HG02798 (cell line): ENCODE results near the gene MMEL1.

Experiments used
- ATAC-seq: cut with Tn5 transposase; IDR thresholded peaks from one replicate; pipeline ENCODE4 v1.9.1; 2021; ENCODE audit warnings: mild to moderate bottlenecking; ENCODE audit not compliant: unreplicated experiment, poor library complexity

MMEL1 gene

DNA sequence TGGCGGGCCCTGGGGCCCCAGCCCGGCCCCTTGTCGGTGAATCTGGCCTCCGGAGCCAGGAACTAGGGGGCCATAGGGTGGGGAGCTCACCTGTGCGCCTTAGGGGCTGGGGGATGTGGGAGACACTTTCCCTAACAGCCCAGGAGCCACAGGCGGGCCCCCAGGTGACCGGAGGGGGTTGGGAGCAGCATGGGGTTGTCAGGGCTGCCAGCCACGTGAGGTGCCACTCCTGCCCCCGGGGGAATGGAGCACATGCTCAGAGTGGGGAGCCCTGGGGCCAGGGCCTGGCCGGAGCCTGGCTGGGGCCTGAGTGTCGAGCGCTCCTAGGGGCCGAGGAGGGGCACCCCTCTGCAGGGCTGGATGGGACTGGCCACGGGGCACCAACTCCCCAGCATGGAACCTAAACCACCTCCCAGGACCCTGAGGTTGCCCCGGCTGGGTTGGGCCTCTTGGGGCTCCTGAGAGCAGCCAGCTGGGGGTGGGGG lies 26.4 kb downstream of the MMEL1 start:
- no peak for ATAC-seq

DNA sequence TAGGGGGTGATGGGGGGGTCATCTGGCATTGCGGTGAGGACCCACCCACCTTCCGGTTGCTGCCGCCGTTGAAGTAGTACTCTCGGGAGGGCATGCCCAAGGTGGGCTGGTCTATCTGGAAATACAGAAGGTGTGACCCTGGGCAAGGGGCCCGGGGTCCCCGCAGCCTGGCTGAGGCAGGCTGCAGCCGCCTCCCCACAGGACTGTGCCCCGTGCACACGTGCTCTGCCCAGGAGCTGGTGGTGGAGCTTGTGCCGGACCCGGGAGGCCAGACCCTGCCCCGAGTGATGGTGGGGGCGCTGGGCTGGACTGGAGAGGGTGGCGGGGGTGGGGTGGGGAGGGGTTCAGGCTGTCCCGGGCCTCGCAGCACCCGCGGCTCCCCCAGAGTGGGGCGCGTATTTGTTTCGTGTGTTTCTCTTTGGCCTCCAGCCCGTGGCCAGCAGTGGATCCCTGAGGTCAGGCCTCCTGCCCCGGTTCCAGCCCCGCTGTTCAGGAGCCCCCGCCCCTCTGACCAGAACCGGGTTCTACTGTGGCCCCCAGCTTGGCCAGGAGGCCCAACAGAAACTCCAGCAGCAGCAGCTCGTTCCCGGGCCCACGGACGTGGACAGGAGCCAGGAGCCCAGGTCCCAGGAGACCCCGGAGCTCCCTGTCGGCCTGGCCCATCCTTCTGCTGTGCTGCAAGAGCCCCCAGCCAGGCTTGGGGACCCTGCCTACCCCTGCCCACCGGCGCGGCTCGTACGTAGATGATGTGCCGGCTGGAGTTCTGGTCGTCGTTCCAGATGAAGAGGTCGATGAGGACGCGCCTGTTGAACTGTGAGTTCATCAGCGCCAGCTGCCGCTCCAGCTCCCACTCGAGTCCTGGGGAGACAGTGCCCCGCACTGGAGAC lies 27.1 kb downstream of the MMEL1 start:
- no peak for ATAC-seq

DNA sequence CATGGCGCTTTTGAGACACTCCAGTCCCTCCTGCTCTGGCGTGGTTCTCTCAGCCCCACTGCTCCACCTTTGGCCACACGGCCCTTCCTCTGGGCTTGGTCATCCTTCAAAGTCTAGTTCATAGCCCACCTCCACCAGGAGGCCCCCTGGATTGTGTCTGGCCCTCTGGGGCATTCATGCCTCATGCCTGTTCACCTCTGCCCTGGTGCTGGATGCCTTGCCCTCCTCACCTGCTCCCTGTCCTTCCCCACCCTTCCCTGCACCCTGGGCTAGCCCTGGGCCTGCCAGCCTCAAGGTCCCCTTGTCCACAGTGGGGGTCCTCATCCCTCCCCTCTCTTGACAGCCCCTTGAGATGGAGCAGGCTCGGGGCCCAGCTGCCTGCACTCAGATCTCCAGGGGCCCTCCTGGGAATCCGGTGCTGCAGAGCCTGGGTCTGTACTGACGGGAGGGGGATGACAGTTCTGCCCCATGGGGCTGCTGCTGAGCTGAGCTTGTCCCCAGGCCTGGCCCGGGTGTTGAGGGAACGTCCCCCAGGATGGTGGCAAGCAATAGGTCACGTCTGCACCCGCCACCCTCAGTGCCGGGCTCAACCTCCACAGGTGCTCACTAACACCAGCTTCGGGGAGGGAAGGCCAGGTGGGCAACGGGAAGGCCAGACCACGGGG lies 27.8 kb downstream of the MMEL1 start:
- ATAC-seq, result no peak

DNA sequence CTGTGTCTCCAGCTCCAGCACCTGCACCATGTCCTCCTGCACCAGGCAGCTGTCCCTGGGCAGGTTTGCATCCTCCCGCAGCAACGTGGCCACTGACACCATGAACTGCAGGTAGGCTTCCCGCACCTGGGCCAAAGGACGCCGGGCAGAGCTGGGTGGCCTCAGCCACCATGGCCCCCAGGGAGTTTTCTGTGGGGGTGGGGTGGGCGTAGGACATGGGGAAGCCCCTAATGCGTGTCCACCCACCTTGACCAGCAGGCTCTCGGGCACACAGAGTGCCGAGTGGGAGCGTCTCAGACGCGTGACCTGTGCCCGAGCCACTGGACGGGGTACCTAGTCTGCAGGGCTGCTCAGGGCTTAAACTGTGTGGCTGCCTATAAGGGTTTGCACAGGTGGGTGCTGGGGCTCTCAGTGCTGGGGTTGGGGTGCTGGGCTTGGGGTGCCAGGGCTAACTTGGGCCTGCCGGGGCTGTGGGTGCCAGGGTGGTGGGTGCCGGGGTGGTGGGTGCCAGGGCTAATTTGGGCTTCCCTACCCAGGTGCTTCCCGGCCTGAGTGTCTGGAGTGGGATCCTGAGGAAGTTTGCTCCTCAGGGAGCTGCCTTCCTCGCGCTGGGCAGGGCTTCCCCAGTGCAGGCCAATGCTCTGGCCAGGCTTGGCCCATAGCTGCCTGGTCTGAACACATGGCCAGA lies 28.5 kb downstream of the MMEL1 start:
- no peak for ATAC-seq

- ATAC-seq, result no peak
Measured at GRCh38 chr1:2603521-2604155, 29.2 kb downstream of the MMEL1 start.

- no peak for ATAC-seq
Measured at GRCh38 chr1:2602866-2603520, 29.8 kb downstream of the MMEL1 start.

GRCh38 chr1:2602311-2602835 lies 30.4 kb downstream of the MMEL1 start:
- ATAC-seq, result no peak

DNA sequence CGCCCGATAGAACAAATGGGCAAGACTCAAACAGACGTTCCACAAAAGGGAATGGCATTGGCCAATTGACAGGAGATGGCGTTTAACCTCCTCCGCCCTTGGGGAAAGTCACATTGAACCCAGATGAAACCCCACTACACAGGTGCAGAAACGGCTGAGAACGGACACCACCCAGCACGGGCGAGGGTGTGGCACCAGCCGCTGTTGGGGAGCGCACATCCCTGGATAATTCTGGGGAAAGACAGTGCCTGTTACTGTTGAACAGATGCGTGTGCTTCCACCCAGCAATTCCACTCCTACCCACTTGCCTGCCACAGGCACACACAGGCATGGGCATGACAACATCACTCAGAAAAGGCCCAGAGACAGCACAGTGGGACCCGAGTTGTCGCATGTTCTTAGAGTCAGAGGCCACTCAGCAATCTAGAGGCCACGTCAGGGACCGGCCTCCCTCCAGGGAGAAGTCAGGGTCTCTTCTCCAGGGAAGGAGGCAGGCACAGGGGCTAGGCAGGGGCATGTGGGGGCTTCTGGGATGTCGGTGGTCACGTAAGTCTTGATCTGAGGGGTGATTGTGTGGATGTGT lies 31.0 kb downstream of the MMEL1 start:
- ATAC-seq, result no peak

DNA sequence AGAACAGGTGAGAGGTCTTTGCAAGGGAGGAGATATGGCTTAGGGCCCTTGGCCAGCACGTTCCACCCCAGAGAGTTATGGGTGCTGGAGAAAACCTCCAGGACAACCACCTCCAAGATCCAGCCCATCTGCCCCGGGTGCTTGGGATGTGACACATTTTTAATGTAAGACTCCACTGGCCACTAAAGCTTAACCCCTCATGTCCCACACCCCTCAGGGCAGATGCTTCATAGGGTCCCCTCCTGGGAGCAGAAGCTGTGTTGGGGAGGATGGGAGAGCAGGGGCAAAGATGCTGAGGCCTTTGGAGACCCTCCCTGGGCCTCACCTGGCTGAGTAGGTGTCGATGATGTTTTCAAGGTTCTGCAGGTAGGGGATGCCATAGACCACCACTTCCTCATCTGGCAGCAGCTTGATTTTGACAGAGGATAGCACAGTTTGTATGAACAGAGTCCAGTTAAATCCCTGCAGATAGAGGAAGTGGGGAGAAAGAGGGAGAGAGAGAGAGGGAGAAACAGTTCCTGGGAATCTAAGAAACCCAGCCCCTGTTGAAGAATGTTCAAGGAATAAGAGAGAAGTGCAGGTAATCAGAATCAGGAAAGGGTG lies 34.4 kb downstream of the MMEL1 start:
- no peak for ATAC-seq

DNA sequence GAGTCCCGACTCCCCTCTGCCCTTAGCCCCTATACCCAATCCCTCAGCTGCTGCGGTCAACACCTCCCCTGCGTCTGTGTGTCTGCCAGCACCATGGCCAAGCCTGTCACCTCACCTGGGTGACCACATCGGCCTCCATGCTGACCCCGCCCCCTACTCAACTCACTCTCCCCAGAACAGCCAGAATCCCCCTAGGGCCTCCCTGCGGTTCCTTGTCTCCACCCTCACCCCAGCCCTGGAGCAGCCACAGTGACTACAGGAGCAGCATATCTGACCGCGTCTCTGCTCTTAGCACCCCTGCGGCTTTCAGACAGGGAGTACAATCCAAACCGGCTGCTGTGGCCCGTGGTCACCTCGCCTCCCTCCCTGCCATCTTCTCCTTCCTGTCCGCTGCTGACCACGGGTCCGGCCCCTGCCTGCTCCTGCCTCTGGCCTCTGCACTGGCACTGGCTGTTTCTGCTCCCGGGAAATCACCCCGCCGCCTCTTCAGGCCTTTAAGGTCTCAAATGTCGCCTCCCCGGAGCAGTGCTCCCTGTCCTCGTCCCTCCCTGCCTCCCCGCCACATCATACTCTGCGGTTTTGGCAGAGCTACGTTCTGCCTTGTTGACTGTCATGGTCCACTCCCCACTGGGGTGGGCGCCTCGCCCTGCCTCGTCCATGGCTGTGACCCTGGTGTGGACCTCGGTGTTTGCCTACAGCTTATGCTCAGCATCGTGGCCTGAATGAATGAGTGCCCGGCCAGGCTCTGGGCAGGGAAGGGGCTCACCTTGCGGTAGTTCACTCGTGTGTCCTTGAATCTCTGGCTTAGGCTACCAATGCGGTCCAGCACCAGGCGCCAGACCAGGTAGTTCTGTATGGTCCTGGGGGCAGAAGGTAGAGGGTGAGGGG lies 35.1 kb downstream of the MMEL1 start:
- ATAC-seq, result no peak

DNA sequence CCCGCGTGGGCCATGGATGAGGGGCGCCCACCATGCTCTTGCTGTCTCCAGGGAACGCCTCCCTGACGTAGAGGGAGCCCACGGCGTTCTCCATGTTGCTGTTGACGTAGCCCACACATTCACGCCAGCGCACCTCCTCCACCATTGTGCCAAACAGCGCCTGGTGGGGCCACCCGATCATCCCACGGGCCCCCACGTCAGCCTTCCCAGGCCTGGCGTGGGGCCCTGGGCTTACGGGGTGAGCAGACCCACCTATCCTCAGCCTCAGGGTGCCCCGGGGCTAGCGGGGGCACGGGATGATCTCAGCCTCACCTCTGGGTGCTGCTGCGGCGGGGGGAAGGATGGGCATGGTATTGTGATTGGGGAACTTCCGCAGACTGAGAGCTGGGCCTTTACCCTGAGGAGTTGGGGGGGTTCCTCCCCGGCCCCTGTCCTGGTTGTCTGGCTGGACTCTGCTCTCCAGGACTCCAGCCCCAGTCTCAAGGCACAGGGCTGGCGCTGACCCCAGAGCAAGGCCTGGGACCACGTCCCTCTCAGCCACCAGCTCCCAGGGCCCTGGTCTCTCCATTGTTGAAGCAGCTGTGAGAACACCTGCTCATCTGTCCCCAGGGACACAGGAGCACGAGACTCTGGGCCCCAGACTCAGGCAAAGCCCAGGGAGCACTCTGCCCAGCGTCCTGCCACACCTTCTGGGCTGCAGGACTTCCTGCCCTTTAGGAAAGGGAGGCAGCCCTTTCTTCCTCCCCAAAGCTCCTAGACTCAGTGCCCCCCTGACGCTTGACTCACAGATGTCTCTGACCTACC lies 36.1 kb downstream of the MMEL1 start:
- ATAC-seq, result no peak

DNA sequence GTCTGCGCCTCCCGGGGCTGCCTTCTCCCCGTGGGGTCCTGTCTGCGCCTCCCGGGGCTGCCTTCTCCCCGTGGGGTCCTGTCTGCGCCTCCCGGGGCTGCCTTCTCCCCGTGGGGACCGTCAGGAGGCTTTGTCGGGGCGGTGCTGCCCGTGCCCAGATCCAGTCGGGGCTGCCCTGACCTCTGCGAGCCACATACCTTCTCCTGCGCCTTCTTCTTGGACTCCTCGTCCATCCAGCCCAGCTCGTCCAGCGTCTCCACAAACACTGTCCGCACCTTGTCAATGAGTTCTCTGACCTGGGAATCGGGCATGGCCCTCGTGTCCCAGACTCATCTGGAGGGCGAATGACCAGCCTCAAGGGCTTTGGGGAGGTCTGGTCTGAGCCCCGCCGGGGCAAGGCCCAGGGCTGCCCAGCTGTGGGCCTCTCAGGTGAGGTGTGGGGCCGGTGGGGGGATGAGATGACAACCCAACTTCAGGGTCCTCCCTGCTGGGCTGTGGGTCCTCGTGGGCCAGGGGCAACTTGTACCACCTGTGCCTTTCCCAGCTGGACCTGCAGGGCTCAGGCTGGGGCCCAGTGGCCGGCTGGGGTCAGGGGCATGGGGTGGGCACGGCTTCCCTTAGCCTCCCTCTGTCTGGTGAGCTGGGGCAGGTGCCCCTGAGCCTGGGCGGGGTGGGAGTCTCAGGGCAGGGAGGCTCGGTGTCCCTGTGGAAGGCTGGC lies 36.8 kb downstream of the MMEL1 start:
- no peak for ATAC-seq

GRCh38 chr1:2595261-2595811 lies 37.5 kb downstream of the MMEL1 start:
- no peak for ATAC-seq

DNA sequence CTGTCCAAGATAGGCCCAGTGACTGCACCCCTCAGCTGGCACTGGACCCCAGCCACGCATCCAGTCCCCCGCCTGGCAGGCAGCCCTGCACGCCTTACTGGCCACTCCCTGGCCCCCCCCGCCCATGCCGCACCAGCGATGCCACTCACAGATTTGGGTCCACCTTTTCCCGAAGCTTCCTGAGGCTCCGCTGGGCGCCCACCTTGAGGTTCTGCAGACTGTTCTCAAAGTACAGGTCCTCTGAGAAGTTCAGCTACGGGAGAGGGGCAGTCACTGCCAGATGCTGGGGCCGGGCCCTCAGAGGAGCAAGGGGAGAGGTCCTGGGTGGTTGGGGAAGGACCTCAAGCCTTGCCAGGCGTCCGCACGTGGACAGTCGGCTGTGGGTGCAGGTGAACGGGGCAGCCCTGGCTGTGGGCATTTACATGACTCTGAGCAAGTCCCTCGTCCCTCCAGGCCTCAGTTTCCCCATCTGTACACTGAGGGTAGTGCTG lies 38.1 kb downstream of the MMEL1 start:
- no peak for ATAC-seq

- ATAC-seq, result no peak
Measured at GRCh38 chr1:2594001-2594640, 38.7 kb downstream of the MMEL1 start.
